NK-92 (cell line): ENCODE results near the gene EMC10.
"Not testable (repeated sequence)": the region's sequence is repeated elsewhere in the genome, so short reads cannot be mapped to it uniquely, and the experiment has no call there.

Experiments used
- DNase-seq: peaks from one replicate; lab custom pipeline; 2025; ENCODE audit not compliant: unreplicated experiment; lab: John Stamatoyannopoulos, UW

Gene EMC10

DNA sequence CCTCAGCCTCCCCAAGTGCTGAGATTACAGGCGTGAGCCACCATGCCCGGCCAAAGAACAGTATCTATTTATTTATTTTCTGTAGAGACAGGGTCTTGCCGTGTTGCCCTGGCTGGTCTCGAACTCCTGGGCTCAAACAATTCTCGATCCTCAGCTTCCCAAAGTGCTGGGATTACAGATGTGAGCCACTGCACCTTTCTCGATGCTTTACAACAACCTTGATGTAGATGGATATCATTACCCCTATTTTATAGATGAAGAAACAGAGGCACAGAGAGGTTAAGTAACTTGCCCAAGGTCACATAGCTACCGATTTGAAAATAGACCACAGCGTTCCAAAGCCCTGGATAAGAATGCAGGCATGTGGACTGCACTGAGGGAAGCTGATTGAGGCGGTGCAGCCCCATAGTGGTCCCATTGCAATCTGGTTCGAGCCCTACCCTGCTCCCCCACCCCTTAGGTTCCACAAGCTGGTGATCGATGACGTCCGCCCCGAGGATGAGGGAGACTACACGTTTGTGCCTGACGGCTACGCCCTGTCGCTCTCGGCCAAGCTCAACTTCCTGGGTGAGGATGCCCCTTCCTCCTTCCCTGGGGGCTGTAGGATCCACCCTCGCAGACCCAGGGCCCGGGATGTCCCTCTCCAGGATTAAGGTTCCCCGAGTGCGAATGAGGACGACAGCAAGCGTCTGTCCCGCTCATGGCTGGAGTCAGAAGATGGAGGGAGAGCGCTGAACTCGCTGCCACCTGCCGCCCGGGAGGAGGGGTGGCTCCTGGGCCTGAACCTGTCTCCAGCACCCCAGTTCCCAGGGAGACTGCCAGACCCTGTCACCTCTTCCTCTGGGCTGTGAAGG is 25.7 kb upstream of the EMC10 start:
- DNase-seq, result no peak

DNA sequence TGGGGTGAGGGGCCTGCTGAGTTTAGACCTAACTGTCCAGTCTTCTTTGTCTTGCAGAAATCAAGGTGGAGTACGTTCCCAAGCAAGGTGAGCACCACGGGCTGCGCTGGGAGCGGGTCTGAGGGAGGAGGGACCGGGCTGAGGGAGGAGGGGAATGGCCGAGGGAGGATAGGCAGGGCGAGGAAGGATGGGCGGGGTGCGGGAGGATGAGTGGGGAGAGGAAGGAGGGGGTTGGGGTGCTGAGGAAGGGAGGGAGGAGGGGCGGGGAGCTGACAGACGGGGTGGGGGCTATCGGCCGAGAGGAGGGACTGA is 25.1 kb upstream of the EMC10 start:
- no peak for DNase-seq

DNA sequence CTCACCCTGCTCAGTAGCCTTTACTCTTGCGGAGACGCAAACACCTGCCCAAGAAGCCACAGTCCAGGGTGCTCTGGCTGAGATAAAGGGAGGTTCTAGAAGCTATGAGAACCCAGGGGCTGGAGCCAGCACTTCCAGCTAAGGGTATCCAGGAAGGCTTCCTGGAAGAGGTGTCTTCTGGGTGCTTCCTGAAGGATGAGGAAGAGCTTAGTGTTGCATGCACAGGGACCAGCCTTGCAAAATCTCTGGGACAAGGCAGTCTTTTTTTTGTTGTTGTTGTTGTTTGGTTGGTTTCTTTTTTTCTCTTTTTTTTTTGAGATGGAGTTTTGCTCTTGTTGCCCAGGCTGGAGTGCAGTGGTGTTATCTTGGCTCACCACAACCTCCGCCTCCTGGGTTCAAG is 23.1 kb upstream of the EMC10 start:
- no peak for DNase-seq

DNA sequence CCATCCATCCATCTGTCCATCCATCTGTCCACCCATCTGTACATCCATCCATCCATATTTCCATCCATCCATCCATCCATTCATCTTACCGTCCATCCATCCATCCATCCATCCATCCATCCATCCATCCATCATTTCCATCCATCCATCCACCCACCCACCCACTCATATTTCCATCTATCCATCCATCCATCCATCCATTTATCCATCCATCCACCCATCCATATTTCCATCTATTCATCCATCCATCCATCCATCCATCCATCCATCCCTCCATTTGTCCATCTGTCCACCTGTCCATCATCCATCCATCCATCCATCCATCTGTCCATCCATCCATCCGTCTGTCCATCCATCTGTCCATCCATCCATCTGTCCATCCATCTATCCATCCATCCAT is 20.3 kb upstream of the EMC10 start:
- no peak for DNase-seq

DNA sequence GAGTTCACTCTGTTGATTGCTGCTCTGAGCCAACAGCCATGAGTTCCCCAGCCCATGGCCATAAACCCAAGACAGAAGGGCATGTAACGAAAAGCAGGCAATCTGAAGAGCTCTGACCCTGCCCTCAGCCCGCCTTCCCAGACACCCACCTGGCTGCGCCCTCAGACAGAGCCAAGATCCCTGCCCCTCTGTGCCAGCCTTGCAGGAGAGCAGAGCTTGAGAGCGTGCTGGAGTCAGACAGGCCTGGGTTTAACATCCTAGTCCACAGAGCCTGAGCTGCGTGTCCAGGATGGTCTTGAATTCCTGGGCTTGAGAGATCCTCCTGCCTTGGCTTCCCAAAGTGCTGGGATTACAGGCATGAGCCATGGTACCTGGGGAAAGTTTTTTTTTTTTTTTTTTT is 19.0 kb upstream of the EMC10 start:
- no peak for DNase-seq

DNA sequence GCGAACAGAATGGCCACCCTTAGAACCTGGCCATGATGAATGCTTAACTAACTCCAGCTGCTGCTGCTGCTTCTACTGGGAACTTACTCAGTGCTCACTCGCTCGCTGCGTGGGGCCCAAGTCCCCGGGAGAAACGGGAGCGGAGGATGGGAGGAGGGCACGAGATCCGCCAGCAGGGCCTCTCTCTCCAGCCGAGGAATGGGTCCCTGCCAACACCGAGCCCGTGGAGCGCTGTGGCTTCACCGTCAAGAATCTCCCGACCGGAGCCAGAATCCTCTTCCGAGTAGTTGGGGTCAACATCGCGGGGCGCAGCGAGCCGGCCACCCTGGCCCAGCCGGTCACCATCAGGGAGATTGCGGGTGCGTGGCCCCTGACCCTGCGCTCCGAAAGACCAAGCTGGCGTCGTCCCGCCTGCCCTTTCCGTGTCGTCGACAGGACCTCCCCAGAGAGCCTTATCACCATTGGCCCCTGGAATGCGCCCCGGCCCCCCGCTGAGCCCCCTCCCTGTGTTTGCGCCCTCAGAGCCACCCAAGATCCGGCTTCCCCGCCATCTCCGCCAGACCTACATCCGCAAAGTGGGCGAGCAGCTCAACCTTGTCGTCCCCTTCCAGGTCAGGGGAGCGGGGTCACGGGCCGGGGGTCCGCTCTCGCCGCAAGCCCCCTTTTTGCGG is 17.8 kb upstream of the EMC10 start:
- no peak for DNase-seq

DNA sequence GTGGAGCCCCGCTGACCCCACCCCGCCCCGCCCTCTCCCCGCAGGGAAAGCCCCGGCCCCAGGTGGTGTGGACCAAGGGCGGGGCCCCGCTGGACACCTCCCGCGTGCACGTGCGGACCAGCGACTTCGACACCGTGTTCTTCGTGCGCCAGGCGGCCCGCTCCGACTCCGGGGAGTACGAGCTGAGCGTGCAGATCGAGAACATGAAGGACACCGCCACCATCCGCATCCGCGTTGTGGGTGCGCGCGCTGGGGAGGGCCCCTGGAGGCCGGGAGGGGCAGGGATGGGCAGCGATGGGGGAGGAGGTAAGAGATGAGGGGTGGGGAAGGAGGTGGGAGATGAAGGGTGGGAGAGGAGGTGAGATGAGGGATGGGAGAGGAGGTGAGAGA is 17.2 kb upstream of the EMC10 start:
- DNase-seq, result no peak

DNA sequence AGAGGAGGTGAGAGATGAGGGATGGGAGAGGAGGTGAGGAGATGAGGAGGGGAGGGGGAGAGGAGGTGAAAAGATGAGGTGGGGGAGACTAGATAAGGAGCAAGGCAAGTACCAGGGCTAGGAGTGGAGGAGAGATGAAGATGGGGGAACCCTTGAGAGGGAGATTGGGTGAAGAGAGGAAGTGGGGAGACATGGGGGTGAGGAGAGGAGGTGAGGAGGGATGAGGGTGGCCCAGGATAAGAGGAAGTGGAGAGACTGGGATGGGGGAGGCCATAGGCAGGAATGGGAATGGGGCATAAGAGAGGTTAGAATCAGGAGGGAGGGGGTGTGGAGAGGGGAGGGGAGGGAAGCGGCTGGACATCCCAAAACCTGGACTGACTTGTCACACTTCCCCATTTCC is 16.7 kb upstream of the EMC10 start:
- DNase-seq, result no peak

DNA sequence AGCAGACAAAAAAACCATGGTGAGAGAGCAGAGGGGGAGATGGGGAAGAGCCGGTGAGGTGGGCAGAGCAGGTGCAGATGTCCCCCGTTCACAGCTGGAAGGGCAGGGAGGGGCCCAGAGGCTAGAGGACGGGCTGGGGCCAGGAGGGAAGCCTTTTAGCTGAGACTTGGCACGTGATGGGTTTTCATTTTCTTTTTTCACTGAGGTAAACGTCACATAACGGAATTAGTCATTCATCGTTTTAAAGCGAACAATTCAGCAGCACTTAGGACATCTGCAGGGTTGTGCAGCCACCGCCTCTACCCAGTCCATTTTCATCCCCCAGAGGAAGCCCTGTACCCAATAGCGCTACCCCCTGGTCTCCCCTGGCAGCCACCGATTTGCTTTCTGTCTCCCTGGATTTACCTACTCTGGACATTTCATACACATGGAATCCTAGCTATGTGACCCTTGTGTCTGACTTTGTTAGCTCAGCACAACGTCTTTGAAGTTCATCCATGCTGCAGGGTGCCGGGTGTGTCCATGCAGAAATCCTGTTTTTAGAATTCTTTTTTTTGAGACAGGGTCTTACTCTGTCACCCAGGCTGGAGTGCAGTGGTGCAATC is 16.0 kb upstream of the EMC10 start:
- DNase-seq, result no peak

DNA sequence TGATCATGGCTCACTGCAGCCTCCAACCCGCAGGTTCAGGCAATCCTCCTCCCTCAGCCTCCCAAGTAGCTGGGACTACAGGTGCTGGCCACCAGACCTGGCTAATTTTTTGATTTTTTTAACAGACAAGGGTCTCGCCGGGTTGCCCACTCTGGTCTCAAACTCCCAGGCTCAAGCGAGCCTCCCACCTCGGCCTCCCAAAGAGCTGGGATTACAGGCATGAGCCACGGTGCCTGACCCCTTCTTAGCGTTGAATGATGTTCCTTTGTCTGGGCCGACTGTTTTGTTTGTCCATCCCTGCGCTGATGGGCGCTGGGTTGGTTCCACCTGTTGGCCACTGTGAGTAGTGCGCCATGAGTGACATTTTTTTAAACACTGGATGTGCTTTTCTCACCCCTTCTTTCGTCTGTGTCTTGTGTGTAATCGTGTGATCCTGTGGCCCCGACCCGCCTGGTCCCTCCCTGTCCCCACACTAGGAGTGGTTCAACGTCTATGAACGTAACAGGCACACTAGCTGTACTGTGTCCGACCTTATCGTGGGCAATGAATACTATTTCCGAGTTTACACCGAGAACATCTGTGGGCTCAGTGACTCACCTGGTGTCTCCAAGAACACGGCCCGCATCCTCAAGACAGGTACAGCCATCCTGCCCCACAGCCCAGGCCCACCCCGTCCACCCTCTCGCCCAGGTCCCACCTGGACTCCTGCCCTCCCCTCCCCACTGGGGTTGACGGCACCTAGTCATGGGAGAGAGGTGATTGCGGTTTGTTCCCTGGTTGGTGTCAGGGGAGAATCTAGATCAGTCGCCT is 15.0 kb upstream of the EMC10 start:
- no peak for DNase-seq

DNA sequence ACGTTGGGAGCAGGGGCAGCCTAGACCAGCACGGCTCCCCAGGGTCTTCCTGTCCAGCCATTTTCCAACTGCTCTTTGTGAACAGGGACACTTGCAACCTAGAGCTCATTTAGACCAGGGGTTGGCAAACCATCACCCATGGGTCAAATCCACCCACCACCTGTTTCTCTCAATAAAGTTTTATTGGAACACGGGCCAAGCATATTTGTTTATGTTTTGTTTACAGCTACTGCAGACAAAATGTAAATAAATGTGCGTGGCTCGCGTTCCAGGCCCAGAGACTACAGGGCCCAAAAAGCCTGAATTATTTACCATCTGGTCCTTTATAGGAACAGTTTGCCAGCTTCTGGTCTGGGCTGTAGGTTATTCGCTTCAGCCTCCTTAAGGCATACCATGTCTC is 13.3 kb upstream of the EMC10 start:
- no peak for DNase-seq

DNA sequence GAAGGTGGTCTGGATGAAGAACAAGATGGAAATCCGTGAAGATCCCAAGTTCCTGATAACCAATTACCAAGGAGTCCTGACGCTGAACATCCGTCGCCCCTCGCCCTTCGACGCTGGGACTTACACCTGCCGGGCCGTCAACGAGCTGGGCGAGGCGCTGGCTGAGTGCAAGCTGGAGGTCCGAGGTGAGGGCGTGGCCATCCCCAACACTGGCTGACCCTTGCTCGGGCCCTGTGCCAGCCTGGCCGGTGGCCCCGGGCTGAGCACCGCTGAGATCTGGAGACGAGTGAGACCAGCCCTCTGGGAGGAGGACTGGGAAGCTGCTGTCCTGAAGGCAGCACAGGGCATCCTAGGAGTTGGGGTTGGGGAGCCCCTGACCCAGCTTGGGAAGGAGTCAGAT is 12.0 kb upstream of the EMC10 start:
- no peak for DNase-seq

DNA sequence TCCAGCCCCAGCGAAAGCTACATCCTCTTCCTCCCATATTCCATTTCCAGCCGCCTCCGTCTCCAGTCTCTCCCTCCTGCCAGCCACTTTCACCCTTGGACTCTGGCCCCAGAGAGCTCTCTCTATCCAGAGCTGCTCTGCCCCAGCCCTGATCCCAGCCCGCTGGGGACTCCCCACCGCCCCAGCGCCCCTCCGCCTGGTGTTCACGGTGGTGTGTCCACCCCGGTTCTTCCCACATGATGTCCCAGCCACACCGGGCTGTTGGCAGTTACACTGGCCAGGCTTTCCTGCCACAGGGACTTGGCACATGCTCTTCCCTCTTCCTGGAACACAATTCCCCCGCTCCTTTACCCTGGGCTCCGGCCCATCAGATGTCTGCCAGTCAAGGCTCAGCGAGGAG is 11.3 kb upstream of the EMC10 start:
- DNase-seq, result no peak

DNA sequence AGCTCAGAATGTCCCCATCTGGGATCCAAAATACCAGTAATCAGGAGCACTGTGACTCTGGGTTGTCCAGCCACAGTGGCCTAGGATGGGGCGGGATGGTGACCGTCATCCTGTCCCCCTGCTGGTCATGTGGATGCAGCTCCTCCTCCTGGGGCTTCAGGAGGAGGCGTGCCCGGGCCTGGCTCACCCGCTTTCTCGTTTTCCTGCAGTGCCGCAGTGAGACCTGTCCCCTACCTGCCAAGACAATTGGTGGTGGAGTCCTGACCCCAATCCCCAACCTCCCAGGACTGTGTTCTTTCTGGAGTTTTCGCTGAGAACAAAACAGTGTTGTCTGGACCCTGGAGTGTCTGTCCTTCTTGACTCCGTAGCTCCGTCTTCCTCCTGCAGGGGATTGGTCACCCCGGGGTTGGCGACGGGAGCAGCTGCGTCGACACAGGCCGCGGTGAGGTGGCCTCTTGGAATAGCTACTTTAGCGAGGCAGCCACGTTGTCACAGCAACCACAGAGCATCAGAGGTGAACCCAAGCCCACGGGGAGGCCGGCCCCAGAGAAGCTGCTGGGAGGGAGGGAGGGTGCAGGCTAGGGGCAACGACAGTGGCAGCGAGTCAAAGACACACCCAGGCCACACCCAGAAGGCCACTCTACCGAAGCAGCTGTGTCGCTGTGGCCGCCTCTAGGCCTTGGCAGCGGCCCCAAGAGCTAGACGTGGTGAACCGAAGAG is 10.2 kb upstream of the EMC10 start:
- no peak for DNase-seq

DNA sequence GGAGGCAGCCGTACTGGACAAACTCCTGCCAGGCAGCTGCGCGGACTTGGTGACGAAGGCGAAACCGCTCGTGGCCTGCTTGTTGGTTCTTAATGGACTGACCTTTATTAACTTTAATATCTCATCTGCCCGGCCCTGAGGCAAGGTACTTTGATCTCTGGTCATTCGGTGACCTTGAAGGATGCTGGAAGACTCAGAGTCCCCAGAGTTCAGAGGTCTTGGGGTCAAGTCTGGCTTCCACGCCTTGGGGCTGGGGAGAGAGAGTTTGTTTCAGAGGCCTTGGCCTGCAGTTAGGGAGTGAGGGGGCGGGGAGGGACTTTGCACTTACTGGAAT is 9.6 kb upstream of the EMC10 start:
- no peak for DNase-seq

DNA sequence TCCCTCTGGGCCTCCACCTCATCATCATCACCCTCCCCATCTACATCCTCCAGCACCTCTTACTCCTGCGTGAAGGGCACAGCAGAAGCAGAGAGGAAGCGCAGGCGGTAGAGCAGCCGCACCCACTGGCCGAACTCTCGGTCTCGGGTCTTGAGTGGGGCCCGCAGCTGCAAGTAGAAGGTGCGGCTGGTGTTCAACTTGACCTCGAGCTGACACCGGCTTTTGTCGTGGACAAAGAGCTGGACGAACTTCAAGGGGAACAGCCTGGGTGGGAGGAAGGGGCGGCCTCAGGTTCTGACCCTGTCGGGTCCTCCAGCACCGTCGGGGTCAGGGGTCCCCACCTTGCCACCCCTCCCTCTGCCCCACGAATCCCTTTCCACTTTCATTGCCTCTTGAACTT is 8.7 kb upstream of the EMC10 start:
- no peak for DNase-seq

DNA sequence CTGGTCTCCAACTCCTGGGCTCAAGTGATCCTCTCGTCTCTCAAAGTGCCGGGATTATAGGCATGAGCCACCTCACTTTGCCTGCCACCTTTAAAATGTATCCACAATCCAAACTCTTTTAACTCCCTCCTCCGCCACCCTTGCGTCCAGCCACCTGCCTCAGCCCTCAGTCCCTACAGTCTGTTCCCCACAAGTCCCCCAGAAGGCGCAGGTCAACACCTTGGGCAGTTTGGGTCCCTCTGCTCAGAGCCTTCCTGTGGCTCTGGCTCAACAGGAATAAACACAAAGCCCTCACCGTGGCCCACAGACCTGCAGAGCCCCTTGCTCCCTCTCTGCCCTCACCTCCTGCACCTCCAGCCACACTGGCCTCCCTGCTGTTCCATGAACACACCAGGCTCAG is 7.5 kb upstream of the EMC10 start:
- DNase-seq, result no peak

DNA sequence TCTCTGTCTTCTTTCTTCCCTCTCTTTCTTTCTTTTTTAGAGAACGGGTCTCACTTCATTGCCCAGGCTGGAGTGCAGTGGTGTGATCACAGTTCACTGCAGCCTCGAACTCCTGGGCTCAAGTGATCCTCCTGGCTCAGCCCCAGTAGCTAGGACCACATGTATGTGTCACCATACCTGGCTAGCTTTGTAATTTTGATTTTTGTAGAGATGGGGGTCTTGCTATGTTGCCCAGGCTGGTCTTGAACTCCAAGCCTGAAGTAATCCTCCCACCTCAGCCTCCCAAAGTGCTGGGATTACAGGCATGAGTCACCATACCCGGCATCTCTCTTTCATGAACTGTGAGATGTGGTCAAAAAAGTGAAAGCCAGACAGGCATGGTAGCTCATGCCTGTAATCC is 3.0 kb upstream of the EMC10 start:
- not testable (repeated sequence) for DNase-seq

DNA sequence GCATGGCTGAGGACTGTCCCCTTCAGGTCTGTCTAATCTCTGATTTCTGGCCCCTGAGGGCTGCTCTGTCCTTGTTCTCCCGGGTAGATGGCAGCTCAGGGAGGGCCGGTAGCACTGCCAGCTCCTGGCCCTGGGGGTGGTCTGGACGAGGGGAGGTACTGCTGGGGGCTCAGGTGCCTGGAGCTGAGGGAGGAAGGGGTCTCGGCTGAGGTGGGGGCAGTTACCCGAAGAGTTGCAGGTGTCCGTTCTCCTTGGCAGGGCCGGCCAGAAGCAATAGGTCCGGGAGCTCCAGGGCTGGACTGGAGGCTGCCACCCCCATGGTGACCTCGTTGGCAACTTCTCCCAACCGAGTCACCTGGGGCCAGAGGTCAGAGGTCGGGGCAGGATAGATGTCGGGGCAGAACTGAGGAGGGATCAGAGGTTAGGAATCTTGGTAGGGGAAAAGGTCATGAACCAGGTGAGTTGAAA is 1.2 kb upstream of the EMC10 start:
- no peak for DNase-seq

DNA sequence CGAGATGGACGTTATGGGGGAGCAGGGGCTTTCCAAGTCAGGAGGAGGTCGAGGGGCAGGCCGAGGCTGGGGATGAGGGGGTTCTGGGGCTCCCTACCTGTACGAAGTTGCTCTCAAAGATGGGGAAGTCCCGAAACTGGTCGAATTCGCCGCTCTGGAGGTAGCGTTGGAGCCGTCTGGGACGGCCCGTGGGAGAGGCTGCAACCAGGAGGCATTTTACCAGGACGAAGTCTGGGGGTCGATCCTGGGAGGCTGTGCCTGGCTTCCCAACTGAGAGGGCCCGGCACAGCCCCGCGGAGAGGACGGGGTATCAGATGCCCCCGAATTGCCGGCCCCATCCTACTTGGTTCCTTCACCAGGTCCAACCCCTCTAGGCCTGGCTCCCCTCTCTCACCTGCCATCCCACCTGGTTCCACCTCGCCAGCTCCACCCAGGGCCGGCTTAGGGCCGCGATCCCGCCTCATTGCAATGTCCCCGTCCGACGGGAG is 527 bp upstream of the EMC10 start:
- DNase-seq, result no peak

DNA sequence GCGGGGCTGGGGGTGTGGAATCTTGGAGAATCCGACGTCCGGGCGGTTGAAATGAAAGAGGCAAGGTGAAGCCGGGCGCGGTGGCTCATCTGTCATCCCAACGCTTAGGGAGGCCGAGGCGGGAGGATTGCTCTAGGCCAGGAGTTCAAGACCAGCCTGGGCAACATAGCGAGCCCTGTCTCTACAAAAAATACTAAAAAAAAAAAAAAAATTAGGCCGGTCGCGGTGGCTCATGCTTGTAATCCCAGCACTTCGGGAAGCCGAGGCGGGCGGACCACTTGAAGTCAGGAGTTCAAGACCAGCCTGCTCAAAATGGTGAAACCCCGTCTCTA is 566 bp downstream of the EMC10 start:
- no peak for DNase-seq
